ENCODE data around the gene RHBDD3.

RHBDD3 gene

GRCh38 chr22:29267858-29268510 is at the start of gene RHBDD3, which contains the start of gene EWSR1:
TSS of gene RHBDD3 (minus strand) at chr22:29267981. CDS start at chr22:29265626, 2,355 bp downstream.
TSS of gene EWSR1 (plus strand) at chr22:29268268. CDS start at chr22:29268337, 69 bp downstream.
- DNase-seq: peak; percentile 68

GRCh38 chr22:29316141-29316828 is 48.5 kb upstream of the RHBDD3 start:
- DNase-seq: no peak

GRCh38 chr22:29315286-29316140 is 47.7 kb upstream of the RHBDD3 start, which contains the start of gene RASL10A:
TSS of gene RASL10A (minus strand) at chr22:29315697. CDS start at chr22:29315246, 451 bp downstream.
- no peak for DNase-seq

DNA sequence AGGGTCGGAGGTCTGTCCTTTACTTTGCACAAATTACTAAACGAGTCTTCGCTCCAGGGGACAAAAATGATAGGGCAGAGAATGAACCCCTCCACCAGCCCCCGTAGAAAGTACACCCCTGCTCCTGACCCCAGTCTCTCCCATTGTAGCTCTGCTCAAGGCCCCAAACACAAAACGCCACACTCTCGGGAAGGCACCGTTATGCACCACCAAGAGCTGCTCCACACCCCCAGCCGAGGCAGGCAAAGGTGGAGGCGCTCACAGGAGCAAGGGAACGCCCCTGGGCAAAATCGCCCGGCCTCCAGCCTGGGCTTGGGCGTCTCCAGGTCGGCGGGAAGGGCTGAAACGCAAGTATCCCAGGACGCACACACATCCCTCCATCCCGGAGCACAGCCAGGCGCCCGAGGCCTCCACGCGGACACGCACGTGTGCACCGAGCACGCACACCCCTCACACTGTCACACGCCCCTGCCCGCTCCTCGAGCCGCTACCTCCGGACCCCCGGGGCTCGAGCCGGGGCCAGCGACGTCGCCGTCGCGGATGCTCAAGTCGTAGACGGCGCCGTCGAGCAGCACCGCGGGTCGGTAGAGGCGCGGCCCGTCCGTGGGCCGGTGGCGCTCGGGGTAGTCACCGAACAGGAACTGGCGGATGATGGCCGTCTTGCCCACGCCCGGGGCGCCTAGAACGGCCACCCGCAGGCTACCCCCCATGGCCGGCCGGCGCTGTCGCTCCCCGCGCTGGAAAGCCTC is 46.9 kb upstream of the RHBDD3 start:
- DNase-seq: no peak

DNA sequence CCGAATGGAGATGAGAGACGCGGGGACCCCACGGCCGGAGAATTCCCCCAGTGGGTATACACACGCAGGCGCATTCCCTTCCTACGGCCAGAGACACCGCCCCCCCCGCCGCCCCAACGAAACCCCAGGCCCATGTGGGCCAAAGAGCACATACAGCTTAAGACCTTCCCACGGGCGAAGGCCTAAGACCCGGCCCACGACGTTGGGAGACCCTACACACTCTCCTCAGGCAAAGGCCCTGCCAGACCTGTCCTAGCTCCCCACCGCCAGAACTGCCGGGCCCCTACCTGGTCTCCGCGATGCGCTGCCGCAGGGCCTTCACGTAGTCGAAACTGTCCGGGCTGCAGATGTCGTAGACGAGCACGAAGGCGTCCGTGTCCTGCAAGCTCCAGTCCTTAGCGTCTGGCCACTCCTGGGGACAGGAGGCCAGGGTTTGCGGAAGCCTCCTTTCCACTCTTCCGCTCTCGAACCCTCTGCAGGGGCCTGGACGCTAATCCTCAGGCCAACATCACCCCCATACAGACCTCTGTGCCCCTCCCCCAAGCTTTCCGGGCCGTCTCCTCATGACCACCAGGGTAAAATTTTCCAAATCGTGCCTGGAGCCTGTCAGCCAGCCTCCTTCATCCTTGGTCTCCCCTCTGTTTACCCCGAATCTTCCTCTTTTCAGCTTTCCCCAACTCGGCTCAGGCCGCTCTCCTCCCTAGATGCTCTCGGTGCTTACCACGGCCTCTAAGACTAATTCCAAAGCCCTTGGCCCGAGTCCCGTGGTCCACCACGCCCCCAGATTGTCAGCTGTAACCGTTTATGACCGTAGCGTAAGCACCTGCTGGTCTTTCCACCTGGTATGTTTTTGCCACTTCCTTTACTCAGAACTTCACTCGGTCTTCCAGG is 46.0 kb upstream of the RHBDD3 start:
- no peak for DNase-seq

GRCh38 chr22:29313126-29313575 is 45.4 kb upstream of the RHBDD3 start:
- no peak for DNase-seq

DNA sequence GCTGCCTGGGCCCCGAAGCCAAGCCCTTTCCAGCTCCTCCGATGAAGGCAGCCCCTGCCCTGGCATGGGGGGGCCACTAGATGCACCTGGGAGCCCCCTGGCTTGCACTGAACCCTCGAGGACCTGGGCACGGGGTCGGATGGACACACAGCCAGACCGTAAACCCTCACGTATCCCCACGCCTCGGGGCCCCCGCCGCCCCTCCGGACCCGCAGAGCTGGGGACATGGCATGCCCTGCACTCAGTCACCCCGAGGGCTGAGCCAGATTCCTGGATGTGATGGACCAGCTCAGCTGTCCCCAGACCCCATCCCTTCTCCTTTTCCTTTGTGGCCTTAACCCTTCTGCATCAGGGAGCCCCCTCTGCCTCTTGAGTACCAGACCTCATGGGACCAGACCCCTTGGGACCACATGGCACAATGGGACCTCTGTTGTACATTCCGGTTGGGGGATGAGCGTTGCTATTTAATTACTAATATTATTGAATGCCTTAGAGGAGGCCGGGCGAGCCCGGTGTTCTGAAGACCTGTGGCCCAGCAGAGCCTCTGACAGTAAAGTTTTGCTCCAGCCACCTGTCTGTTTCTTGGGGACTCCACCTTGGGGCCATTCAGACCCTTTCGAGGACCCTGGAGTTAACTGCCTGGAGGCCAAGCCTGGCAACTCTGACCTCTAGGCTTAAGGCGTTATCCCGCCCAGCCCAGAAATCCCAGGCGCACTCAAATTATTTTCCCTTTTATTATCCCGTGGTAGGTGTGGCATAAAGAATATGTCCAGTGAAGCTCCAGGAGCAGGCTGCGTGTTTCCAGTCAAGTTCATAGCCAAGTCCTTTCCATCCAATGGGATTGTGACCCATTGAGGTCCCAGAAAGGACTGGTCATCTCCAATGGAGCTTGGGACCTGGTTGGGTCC is 44.7 kb upstream of the RHBDD3 start:
- DNase-seq: no peak

DNA sequence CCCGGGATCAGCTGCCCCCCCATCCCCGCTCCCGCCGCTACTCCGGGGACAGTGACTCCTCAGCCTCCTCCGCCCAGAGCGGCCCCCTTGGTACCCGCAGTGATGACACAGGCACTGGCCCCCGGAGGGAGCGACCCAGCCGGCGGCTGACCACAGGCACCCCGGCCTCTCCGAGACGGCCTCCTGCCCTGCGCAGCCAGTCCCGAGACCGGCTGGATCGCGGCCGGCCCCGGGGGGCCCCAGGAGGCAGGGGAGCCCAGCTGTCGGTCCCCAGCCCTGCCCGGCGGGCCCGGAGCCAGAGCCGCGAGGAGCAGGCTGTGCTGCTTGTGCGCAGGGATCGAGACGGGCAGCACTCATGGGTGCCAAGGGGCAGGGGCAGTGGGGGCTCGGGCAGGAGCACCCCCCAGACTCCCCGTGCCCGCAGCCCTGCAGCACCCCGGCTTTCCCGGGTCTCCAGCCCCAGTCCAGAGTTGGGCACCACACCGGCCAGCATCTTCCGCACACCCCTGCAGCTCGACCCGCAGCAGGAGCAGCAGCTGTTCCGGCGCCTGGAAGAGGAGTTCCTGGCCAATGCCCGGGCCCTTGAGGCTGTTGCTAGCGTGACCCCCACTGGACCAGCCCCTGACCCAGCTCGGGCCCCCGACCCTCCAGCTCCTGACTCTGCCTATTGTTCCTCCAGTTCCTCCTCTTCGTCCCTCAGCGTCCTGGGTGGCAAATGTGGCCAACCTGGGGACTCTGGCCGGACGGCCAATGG is 43.9 kb upstream of the RHBDD3 start:
- no peak for DNase-seq

GRCh38 chr22:29310863-29311339 is 43.1 kb upstream of the RHBDD3 start:
- DNase-seq: peak; percentile 41

GRCh38 chr22:29310065-29310862 is 42.5 kb upstream of the RHBDD3 start:
- no peak for DNase-seq

- DNase-seq: no peak
These were observed 41.7 kb upstream of the RHBDD3 start for GRCh38 chr22:29309332-29310064.

DNA sequence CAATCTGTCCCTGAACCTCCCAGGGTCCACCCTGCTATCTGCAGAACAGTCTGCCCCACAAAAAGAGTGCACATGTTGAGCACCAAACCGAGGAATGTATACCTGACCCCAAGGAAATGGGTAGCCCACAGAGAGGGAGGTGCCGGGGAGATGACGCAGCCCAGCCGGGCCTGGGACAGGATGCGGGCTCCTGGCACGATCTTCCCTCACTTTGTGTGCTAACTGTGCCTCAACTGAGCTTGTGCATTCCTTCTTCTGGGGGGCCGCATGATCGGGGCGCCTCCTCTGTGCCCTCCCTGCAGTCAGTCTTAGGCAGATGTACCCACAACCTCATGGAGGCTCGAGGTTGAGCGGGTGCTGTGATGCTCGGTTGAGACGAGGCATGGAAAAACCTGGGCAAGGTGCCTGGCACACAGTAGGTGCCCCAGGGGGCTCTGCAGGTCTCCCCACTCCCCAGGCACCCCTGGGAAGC is 41.0 kb upstream of the RHBDD3 start:
- DNase-seq: no peak

- DNase-seq: no peak
These were observed 40.5 kb upstream of the RHBDD3 start for GRCh38 chr22:29308148-29308790.

GRCh38 chr22:29307596-29308147 is 39.9 kb upstream of the RHBDD3 start:
- DNase-seq: no peak

DNA sequence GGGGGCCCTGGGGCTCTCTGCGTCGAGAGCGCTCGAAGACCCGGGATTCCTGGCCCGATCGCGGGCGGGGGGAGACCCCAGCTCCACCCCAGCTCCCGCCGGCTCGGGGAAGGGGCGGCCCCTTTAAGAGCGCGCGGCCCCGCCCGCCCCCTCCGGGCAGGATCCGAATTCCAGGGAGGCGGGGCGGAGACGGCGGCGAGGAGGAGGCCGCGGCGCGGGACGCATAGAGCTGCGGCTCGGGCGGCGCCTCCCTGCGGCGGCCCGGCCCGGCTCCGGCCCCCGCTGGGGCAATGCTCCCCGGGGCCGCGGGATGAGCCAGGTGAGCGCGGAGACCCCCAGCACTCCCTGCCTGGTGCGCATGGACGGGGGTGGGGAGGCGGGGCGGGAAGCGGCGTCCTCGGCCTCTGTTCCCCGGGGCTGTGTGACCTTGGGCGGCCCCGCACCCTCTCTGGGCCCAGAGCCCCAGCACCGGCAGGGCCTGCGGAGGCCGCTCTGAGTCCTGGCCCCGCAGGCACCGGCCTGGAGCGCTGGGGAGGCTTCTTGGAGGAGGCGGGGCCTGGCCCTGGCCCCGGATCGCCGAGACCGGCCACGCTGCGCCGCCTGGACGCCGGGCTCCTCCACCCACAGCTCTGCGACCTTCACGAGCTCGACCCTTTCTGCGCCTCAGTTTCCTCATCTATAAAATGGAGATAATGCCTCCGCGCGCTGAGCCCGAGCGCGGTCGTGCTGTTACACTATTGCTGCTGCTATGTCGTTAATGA is 39.2 kb upstream of the RHBDD3 start:
- DNase-seq: peak; percentile 39

All from NCI-H1694 (cell line).